Stomach (tissue), 4 donors: ENCODE results near the gene NRF1.

ENCODE experiments used
- CTCF ChIP-seq, 7 experiments: fragments of 450-650 bp in 4 of 7; fragments of 200-600 bp in 3 of 7; sonication (generic) in 3 of 7; IDR thresholded peaks; one replicate each; pipeline ENCODE4 v1.5.1; 2016 to 2019; ENCODE audit warnings: antibody characterized with exemption in 7 of 7, control low read depth in 2 of 7, mild to moderate bottlenecking in 1 of 7
- POLR2A ChIP-seq, 4 donors: fragments of 450-650 bp; IDR thresholded peaks; one replicate each; pipeline ENCODE4 v1.6.1; 2016; ENCODE audit warnings: antibody characterized with exemption in 4 of 4, control low read depth in 2 of 4, mild to moderate bottlenecking in 1 of 4, moderate library complexity in 1 of 4

GRCh38 chr7:129675521-129675920 is 64.0 kb downstream of the NRF1 start:
- TF ChIP-seq CTCF (IDR thresholded peaks at IDR 0.05) (no peak), POLR2A (IDR thresholded peaks at IDR 0.05) (no peak)
